ENCODE measurements around the gene FAM151B. TPM values are rescaled to one million over a fixed set of nuclear protein-coding genes. Genes with fewer than 3 reads are reported as not detected.
"Not testable (repeated sequence)": the region's sequence is repeated elsewhere in the genome, so short reads cannot be mapped to it uniquely, and the experiment has no call there.

The FAM151B gene
- 1 to 10 TPM; 2.2 to 3.3 (median 2.9) TPM for polyA plus RNA-seq (ENCODE audit: insufficient read length in 4 of 4)

GRCh38 chr5:80487829-80488721 is at the start of gene FAM151B:
FAM151B (plus strand) TSS chr5:80488100; CDS start chr5:80488124, 24 bp downstream.
- peak; percentile 79 to 88 (median 83) for DNase-seq (ENCODE audit: low read depth in 4 of 4, low spot score in 2 of 4)

- no peak for DNase-seq (ENCODE audit: low read depth in 4 of 4, low spot score in 2 of 4)
These were observed 49.2 kb upstream of the FAM151B start for GRCh38 chr5:80438739-80439138.

- DNase-seq (ENCODE audit: low read depth in 4 of 4, low spot score in 2 of 4) = no peak
These were observed 48.7 kb upstream of the FAM151B start for GRCh38 chr5:80439213-80439612.

- DNase-seq (ENCODE audit: low read depth in 4 of 4, low spot score in 2 of 4) = no peak
These were observed 45.2 kb upstream of the FAM151B start for GRCh38 chr5:80442742-80443141.

- DNase-seq (ENCODE audit: low read depth in 4 of 4, low spot score in 2 of 4) = no peak
These were observed 34.5 kb upstream of the FAM151B start for GRCh38 chr5:80453366-80453765.

- DNase-seq (ENCODE audit: low read depth in 4 of 4, low spot score in 2 of 4) = no peak
These were observed 24.6 kb upstream of the FAM151B start for GRCh38 chr5:80463269-80463668.

- no peak for DNase-seq (ENCODE audit: low read depth in 4 of 4, low spot score in 2 of 4)
These were observed 21.0 kb upstream of the FAM151B start for GRCh38 chr5:80466669-80467485.

GRCh38 chr5:80468131-80468530 is 19.8 kb upstream of the FAM151B start:
- no peak for DNase-seq (ENCODE audit: low read depth in 4 of 4, low spot score in 2 of 4)

GRCh38 chr5:80470631-80471030 is 17.3 kb upstream of the FAM151B start:
- DNase-seq (ENCODE audit: low read depth in 4 of 4, low spot score in 2 of 4) = not testable (repeated sequence)

GRCh38 chr5:80474929-80475328 is 13.0 kb upstream of the FAM151B start:
- DNase-seq (ENCODE audit: low read depth in 4 of 4, low spot score in 2 of 4) = no peak

GRCh38 chr5:80479713-80480112 is 8.2 kb upstream of the FAM151B start:
- no peak for DNase-seq (ENCODE audit: low read depth in 4 of 4, low spot score in 2 of 4)

- DNase-seq (ENCODE audit: low read depth in 4 of 4, low spot score in 2 of 4) = no peak
These were observed 7.5 kb upstream of the FAM151B start for GRCh38 chr5:80480354-80480753.

GRCh38 chr5:80481019-80481893 is 6.6 kb upstream of the FAM151B start:
- no peak for DNase-seq (ENCODE audit: low read depth in 4 of 4, low spot score in 2 of 4)

GRCh38 chr5:80482578-80482977 is 5.3 kb upstream of the FAM151B start:
- DNase-seq (ENCODE audit: low read depth in 4 of 4, low spot score in 2 of 4) = no peak

- no peak for DNase-seq (ENCODE audit: low read depth in 4 of 4, low spot score in 2 of 4)
These were observed 4.2 kb upstream of the FAM151B start for GRCh38 chr5:80483636-80484232.

GRCh38 chr5:80487444-80487828 is 464 bp upstream of the FAM151B start:
- no peak for DNase-seq (ENCODE audit: low read depth in 4 of 4, low spot score in 2 of 4)

- no peak for DNase-seq (ENCODE audit: low read depth in 4 of 4, low spot score in 2 of 4)
These were observed 3.4 kb downstream of the FAM151B start for GRCh38 chr5:80491296-80491695.

- no peak for DNase-seq (ENCODE audit: low read depth in 4 of 4, low spot score in 2 of 4)
These were observed 4.8 kb downstream of the FAM151B start for GRCh38 chr5:80492741-80493140.

GRCh38 chr5:80493443-80493842 is 5.5 kb downstream of the FAM151B start:
- not testable (repeated sequence) for DNase-seq (ENCODE audit: low read depth in 4 of 4, low spot score in 2 of 4)

GRCh38 chr5:80495891-80496290 is 8.0 kb downstream of the FAM151B start:
- no peak for DNase-seq (ENCODE audit: low read depth in 4 of 4, low spot score in 2 of 4)

Measured in left renal cortex interstitium (tissue), 4 donors.